Hepatocyte (in vitro differentiated cells): ENCODE measurements around the gene HSD3B7. TPM values are rescaled to one million over a fixed set of nuclear protein-coding genes. Genes with fewer than 3 reads are reported as not detected.
A peak's percentile ranks its signal among the peaks of the same experiment; 100 is the strongest.

Experiments
- DNase-seq: peaks from one replicate; pipeline ENCODE4 v3.0.0-alpha.2; 2016; ENCODE audit warnings: low spot score
- H2AFZ ChIP-seq: fragments of 200-600 bp; sonication (generic); 2 replicates; pipeline ENCODE4 v1.6.0; 2016; ENCODE audit warnings: antibody characterized with exemption, mild to moderate bottlenecking
- H3K27ac ChIP-seq: fragments of 200-600 bp; sonication (generic); 2 replicates; pipeline ENCODE4 v1.5.1; 2016; ENCODE audit warnings: mild to moderate bottlenecking
- H3K27me3 ChIP-seq: fragments of 200-600 bp; sonication (generic); 2 replicates; pipeline ENCODE4 v1.6.1; 2016
- H3K36me3 ChIP-seq: fragments of 200-600 bp; sonication (generic); replicated peaks from 2 replicates; pipeline ENCODE4 v1.5.1; 2016; ENCODE audit warnings: low read depth; ENCODE audit not compliant: insufficient read depth
- H3K4me1 ChIP-seq: fragments of 200-600 bp; sonication (generic); 2 replicates; pipeline ENCODE4 v1.5.1; 2016; ENCODE audit warnings: mild to moderate bottlenecking, moderate library complexity; ENCODE audit not compliant: insufficient read depth
- H3K4me2 ChIP-seq: fragments of 200-600 bp; sonication (generic); 2 replicates; pipeline ENCODE4 v1.6.0; 2016
- H3K4me3 ChIP-seq: fragments of 200-600 bp; sonication (generic); 2 replicates; pipeline ENCODE4 v1.5.1; 2016; ENCODE audit warnings: mild to moderate bottlenecking
- H3K79me2 ChIP-seq: fragments of 200-600 bp; sonication (generic); 2 replicates; pipeline ENCODE4 v1.6.0; 2017; ENCODE audit warnings: mild to moderate bottlenecking
- H3K9me2 ChIP-seq: fragments of 200-600 bp; sonication (generic); replicated peaks from 2 replicates; pipeline ENCODE4 v1.6.0; 2017; ENCODE audit warnings: mild to moderate bottlenecking; ENCODE audit not compliant: insufficient read depth
- H3K9me3 ChIP-seq: fragments of 200-600 bp; sonication (generic); 2 replicates; pipeline ENCODE4 v1.5.1; 2016; ENCODE audit warnings: low read depth, mild to moderate bottlenecking
- H4K20me1 ChIP-seq: fragments of 200-600 bp; sonication (generic); 2 replicates; pipeline ENCODE4 v1.6.0; 2016; ENCODE audit warnings: mild to moderate bottlenecking; ENCODE audit not compliant: insufficient read depth, poor library complexity, severe bottlenecking
- EZH2 ChIP-seq: fragments of 200-600 bp; sonication (generic); IDR thresholded peaks from 2 replicates; pipeline ENCODE4 v1.6.1; 2016; ENCODE audit warnings: antibody characterized with exemption, mild to moderate bottlenecking, borderline replicate concordance
- EZH2phosphoT487 ChIP-seq: fragments of 200-600 bp; sonication (generic); IDR thresholded peaks from one replicate; pipeline ENCODE4 v1.6.1; 2018; ENCODE audit warnings: antibody characterized with exemption, mild to moderate bottlenecking, low read depth, moderate library complexity; ENCODE audit not compliant: unreplicated experiment, severe bottlenecking
- WGBS: methylation state at CpG from one replicate; pipeline ENCODE4 v1.1.6; 2016; ENCODE audit warnings: low lambda C conversion rate; ENCODE audit errors: missing lambda C conversion rate; 5-methylcytosine and 5-hydroxymethylcytosine counted together
- polyA plus RNA-seq: library from polyadenylated mRNA; unstranded; fragments of >200 nt; fragmentation: Nextera tagmentation; extraction: Ambion mirVana; gene quantifications from 2 replicates; pipeline ENCODE4 v1.2.1, GENCODE V29; 2016
- total RNA-seq: library from RNA; depleted of rRNA; stranded (reverse); fragments of >200 nt; gene quantifications from 2 replicates; pipeline ENCODE4 v1.2.3, GENCODE V29; 2014
- TF ChIP-seq, protein P1 (sequence below): fragments of 200-600 bp; sonication (generic); IDR thresholded peaks from 2 replicates; pipeline ENCODE4 v1.5.1; 2016; ENCODE audit warnings: antibody characterized with exemption, mild to moderate bottlenecking; ENCODE audit not compliant: poor library complexity

HSD3B7 gene
- total and polyA plus RNA-seq, 2 experiments from 2014 or later = 17.5 to 20.8 TPM

DNA sequence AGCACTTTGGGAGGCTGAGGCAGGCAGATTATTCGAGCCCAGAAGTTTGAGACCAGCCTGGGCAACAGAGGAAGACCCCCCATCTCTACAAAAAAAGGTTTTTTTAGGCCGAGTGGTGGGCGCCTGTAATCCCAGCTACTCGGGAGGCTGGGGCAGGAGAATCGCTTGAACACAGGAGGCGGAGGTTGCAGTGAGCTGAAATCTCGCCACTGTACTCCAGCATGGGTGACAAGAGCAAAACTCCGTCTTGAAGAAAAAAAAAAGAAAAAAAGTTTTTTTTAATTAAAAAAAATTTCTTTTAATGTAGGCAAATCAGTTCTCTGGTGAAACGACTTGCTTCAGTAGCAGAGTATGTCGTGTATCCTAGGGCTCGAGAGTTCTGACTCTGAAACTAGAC, 10.9 kb downstream of the HSD3B7 start:
- Histone ChIP-seq H2AFZ (no peak overlapping the region), H4K20me1 (no peaks in the 10 kb centered on the region), H3K9me3 (no peaks in the 10 kb centered on the region), H3K27ac (peak overlapping the region; percentile 90), H3K4me2 (peak overlapping the region; percentile 96), H3K4me1 (peaks cover 26% of the 10 kb centered on the region), H3K36me3 (no peaks in the 10 kb centered on the region), H3K4me3 (no peak overlapping the region), H3K27me3 (peaks cover 4% of the 10 kb centered on the region), H3K9me2 (no peaks in the 10 kb centered on the region), H3K79me2 (no peaks in the 10 kb centered on the region)
- 91% methylated on average over 11 of the region's 11 CpGs for WGBS
- TF ChIP-seq EZH2phosphoT487 (no peak), EZH2 (no peak)
- TF ChIP-seq, protein P1, sequence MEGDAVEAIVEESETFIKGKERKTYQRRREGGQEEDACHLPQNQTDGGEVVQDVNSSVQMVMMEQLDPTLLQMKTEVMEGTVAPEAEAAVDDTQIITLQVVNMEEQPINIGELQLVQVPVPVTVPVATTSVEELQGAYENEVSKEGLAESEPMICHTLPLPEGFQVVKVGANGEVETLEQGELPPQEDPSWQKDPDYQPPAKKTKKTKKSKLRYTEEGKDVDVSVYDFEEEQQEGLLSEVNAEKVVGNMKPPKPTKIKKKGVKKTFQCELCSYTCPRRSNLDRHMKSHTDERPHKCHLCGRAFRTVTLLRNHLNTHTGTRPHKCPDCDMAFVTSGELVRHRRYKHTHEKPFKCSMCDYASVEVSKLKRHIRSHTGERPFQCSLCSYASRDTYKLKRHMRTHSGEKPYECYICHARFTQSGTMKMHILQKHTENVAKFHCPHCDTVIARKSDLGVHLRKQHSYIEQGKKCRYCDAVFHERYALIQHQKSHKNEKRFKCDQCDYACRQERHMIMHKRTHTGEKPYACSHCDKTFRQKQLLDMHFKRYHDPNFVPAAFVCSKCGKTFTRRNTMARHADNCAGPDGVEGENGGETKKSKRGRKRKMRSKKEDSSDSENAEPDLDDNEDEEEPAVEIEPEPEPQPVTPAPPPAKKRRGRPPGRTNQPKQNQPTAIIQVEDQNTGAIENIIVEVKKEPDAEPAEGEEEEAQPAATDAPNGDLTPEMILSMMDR = no peak
- no peak for DNase-seq

DNA sequence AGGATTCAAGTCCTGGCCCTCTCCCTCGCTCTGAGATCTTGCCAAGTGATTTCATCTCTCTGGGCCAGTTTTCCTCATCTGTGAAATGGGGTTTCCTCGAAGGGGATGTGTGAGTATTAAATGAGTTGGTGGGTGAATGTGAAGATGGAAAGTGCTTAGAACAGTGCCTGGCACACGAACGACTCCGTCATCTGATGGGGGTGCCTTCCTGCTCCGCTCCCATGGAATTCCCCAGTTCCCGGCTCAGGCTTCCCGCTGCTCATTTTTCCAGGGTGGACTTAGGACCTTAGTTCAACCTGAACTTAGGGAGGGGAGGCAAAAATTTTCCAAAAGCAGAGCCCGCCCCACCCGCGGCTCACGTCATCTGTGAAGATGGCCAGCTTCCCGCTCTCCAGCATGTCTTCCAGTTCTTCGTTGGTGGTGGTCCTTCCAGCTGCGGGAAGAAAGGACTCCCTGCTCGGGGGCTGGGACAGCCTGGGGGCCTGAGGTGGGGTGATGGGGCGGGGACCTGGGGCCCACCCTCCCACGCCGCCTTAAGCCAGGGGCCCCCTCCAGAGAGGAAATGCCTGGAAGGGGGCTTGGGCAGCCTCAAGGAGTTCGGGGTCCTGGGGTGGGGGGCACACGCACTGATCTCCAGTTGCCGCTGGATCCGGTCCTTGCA, 11.4 kb downstream of the HSD3B7 start:
- 35% methylated on average over 18 of the region's 23 CpGs for WGBS
- peak; percentile 64 for DNase-seq
- Histone ChIP-seq H2AFZ (peak overlapping the region; percentile 20), H3K4me2 (peak overlapping the region; percentile 96), H3K79me2 (no peaks in the 10 kb centered on the region), H3K9me2 (no peaks in the 10 kb centered on the region), H3K4me3 (peak overlapping the region; percentile 47), H3K27ac (peak overlapping the region; percentile 90), H4K20me1 (no peaks in the 10 kb centered on the region), H3K4me1 (peaks cover 26% of the 10 kb centered on the region), H3K9me3 (no peaks in the 10 kb centered on the region), H3K36me3 (no peaks in the 10 kb centered on the region), H3K27me3 (peaks cover 4% of the 10 kb centered on the region)
- TF ChIP-seq EZH2 = no peak

DNA sequence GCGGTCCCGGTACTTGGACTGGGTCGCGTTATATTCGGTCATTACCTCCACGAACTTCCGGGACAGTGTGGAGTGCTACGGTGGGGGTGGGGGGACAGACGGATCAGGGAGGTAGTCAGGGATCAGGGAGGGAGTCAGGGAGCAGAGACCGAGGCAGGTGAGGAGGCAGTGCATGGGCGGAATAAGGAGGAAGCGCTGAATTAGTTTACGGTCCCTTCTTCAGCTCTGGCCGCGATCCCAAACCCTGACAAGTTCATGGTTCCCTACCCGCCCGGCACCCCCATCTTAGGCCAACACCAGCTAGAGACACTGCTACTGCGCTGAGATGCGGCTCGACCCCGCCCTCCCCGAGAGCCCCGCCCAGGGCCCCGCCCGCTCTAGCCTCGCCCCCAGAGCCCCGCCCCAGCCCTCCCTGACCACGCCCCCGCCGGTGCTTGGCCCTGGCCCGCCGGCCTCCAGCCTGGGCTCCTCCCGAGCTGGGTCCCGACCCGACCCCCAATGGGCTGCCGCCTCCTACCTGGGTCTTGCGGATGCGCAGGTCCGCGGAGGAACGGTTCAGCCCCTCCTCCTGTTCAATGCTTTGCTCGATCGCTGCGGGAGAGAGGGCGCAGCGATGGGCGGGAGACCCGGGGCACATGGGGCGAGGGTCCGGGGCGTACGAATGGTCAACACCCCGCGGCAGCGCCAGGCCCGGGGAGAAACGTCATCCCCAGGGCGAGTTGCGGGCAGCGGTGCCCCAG, 12.1 kb downstream of the HSD3B7 start:
- Histone ChIP-seq H3K36me3 (no peaks in the 10 kb centered on the region), H3K9me3 (no peaks in the 10 kb centered on the region), H2AFZ (peak overlapping the region; percentile 90), H3K4me2 (peak overlapping the region; percentile 96), H3K9me2 (no peaks in the 10 kb centered on the region), H4K20me1 (no peaks in the 10 kb centered on the region), H3K4me1 (peaks cover 26% of the 10 kb centered on the region), H3K4me3 (peak overlapping the region; percentile 47), H3K79me2 (no peaks in the 10 kb centered on the region), H3K27me3 (peaks cover 4% of the 10 kb centered on the region), H3K27ac (peak overlapping the region; percentile 90)
- 4% methylated on average over 45 of the region's 60 CpGs for WGBS
- peak; percentile 91 for DNase-seq
- TF ChIP-seq EZH2 = no peak
- TF ChIP-seq EZH2phosphoT487 = no peak
- TF ChIP-seq, protein P1 = no peak
